Measurements from ENCODE around the gene PPFIBP1.
A peak's percentile ranks its signal among the peaks of the same experiment; 100 is the strongest.

The PPFIBP1 gene

DNA sequence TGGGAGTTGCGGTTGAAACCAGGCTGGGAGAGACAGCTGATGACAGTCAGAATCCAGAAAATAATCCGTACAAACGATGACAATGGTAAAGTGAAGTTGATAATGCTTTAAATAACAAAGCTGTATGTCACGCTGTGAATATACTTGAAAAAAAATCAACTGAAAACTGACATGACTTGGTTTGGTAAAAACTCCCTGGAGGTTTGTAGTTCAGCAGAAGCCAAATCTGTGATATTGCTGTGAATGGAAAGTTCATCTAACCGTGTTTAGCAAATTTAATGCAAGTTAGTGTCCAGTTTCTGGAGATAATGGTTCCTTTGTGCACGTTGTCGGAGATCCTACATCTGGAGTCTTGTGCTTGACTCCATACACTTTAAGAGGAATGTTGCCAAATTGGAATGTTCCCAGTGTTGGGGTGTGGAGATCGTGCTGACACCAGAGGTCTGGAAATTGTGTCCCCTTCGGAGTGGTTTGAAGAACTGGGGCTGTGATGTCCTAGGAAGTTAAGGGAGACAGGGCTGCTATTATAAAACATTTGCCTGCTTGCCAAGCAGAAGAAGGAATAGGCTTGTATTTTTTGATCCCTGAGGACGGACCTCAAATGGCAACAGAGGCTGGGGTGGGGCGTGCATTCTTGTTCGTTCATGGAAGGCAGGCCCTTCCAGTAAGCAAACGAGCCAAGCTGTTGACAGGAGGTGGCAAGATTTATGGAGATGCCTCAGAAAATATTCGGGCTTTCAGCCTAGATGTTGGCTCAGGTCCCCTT, 30.6 kb downstream of the PPFIBP1 start:
- no peaks in the 10 kb centered on the region for H3K27me3 Mint-ChIP-seq
- DNase-seq (no peak), ATAC-seq (replicated peaks) (peak; percentile 19 to 57)
- peak overlapping the region; percentile 47 for H3K27ac Mint-ChIP-seq
- peaks cover 46 to 61% of the 10 kb centered on the region in 2 donors for H3K4me1 Mint-ChIP-seq
- H3K36me3 Mint-ChIP-seq: peaks cover 0 to 6% of the 10 kb centered on the region in 2 donors
- no peaks in the 10 kb centered on the region for H3K9me3 Mint-ChIP-seq
- H3K4me3 Mint-ChIP-seq: peak overlapping the region; percentile 66 to 74

DNA sequence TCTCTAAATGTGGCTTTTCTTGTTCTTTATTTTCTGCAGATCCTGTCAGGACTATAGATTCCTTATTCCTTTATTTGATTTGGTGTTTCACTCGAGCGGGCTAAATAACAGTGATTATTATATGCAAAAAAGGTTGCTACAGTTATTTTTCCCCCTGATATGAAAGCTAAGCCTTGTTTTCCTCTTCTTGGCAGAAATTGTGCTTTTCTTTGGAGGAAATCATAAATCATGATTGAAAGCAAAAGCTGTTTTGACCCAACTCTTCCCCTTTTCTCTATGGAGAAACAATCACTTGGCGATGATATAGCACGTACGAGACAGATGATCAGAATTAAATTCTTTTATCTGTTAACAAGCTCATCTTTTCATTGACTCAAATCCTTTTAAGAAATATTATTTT, 31.4 kb downstream of the PPFIBP1 start:
- Mint-ChIP-seq H3K9me3 (no peaks in the 10 kb centered on the region), H3K27me3 (no peaks in the 10 kb centered on the region), H3K27ac (no peak overlapping the region), H3K4me3 (peak overlapping the region; percentile 66 to 74), H3K4me1 (peaks cover 45 to 57% of the 10 kb centered on the region in 2 donors), H3K36me3 (peaks cover 0 to 6% of the 10 kb centered on the region in 2 donors)
- ATAC-seq (replicated peaks): no peak
- no peak for DNase-seq

DNA sequence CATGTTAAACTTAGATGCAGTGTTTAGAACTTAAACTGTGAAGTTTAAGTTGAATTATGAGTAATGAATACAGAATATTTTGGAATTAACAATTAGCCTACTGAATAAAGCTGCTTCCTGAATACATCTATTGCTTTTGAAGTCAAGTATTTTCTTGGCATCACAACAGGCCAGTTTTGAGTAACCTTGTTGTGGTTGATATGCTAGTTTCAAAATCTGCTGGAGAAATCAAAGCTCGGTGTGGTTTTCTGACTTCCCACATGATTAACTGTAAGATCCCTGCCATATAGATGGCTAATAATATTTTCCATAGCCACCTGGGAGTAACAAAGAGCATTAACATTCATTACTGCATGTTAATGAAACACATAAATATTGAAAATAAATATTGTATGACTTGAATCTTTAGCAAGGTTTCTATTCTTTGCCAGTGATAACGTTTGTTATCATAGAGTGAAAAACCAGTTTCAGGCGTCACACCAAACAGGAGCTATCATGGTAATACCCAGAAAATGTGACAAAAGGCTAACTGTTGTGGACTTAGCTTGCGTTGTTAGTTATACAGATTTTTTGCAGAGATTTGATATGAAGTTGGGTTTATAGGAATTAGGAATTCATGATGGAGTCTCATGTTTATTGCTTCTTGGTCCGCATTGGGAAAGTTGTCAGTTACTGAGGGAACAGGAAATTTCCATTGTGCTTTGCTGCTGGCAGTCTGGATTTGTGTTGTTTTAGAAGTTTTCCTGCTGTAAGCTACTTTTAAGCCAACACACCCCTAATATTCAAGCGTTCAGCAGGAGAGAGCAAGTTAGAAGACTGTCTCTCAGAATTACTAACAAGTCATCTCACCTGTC, 32.1 kb downstream of the PPFIBP1 start:
- Mint-ChIP-seq H3K36me3 (peaks cover 0 to 6% of the 10 kb centered on the region in 2 donors), H3K27me3 (no peaks in the 10 kb centered on the region), H3K9me3 (no peaks in the 10 kb centered on the region), H3K4me3 (no peak overlapping the region), H3K27ac (no peak overlapping the region), H3K4me1 (peaks cover 42 to 56% of the 10 kb centered on the region in 2 donors)
- ATAC-seq (replicated peaks): peak in 1 of 2 donors; percentile 57
- DNase-seq: no peak

DNA sequence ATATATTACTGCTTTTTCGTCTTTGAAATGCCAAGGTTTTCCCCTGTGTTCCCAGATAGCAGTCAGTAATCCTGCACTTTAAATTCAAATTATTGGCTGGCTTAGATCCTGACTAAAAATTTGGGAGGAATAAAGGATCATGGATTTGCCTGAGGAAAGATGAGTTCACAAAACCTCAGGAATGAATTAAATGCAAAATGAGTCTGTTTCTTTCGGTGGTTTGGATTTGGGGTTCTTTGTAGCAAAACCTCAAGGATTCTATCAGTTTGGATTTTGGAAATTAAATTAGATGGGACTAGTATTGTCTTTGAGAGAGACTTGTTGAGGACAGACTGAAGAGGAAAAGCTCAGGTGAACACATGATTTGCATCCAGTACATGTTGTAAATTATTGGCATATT, 36.1 kb downstream of the PPFIBP1 start:
- DNase-seq (no peak), ATAC-seq (replicated peaks) (no peak)
- Mint-ChIP-seq H3K36me3 (peaks cover 0 to 2% of the 10 kb centered on the region in 2 donors), H3K4me1 (peaks cover 25 to 42% of the 10 kb centered on the region in 2 donors), H3K27me3 (no peaks in the 10 kb centered on the region), H3K4me3 (no peak overlapping the region), H3K27ac (no peak overlapping the region), H3K9me3 (no peaks in the 10 kb centered on the region)

DNA sequence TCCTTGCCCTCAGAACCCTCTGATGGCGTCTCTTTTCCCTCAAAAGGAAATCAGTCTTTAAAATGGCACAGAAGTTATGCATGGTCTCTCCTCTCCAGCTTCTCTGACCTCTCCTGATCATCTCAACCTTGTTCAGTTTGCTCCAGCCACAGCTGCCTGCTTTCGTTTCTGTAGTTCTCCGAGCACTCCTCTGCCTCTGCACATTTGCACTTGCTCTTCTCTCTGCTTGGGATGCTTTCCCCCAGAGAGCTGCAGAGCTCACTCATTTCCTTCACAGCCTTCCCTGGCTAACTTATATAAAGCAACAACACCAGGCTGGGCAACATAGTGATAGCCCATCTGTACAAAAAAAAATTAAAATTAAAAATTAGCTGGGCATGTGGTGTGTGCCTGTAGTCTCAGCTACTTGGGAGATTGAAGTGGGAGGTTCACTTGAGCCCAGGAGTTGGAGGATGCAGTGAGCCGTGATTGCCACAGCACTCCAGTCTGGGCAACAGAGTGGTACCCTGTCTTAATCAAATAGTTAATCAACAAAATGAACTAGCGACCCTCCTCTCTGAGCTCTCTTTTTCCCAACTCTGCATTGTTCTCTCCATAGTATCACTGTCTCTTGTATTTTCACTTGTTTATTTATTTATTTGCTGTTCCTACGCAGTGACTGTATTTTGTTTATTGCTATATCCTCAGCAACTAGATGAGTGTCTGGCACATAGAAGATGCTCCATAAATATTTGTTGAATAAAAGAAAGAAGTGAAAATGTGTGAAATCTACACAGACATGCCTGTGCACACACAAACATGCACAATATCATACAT, 37.7 kb downstream of the PPFIBP1 start:
- H3K27ac Mint-ChIP-seq: peak overlapping the region; percentile 0
- no peaks in the 10 kb centered on the region for H3K9me3 Mint-ChIP-seq
- peak overlapping the region in 1 of 2 donors; percentile 22 for H3K4me3 Mint-ChIP-seq
- H3K27me3 Mint-ChIP-seq: no peaks in the 10 kb centered on the region
- DNase-seq (no peak), ATAC-seq (replicated peaks) (no peak)
- H3K36me3 Mint-ChIP-seq: peaks cover 0 to 2% of the 10 kb centered on the region in 2 donors
- peaks cover 20 to 39% of the 10 kb centered on the region in 2 donors for H3K4me1 Mint-ChIP-seq

DNA sequence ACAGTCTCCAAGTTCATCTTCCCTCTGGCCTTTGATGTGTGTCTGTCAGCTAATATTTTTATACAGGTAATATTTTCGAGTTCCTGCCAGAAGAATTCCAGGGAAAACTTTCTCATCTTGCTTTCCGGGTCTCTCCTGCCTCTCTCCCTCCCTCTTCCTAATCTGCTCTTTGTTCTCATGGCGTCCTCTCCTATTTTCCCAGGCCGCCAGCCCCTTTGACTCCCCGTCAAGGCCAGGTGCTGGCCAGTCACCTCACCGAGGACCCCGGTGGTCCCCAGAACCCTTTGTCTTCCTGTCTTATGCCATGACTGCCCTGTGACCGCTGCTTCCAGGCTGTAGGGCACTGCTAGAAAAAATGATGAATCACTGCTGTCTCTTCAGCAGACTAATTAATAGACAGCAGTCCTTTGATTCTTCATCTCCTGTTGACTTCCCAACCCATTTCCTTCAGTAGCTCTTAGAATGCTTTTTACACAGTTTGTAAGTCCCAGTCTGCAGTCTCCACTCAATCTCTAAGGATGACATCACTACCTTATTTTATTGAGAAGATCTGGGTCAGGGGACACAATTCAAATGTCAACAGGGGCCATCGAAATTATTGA, 40.7 kb downstream of the PPFIBP1 start:
- H3K4me3 Mint-ChIP-seq: no peak overlapping the region
- H3K27me3 Mint-ChIP-seq: no peaks in the 10 kb centered on the region
- DNase-seq (no peak), ATAC-seq (replicated peaks) (no peak)
- no peak overlapping the region for H3K27ac Mint-ChIP-seq
- H3K9me3 Mint-ChIP-seq: no peaks in the 10 kb centered on the region
- peaks cover 13 to 42% of the 10 kb centered on the region in 2 donors for H3K4me1 Mint-ChIP-seq
- H3K36me3 Mint-ChIP-seq: peaks cover 0 to 2% of the 10 kb centered on the region in 2 donors

DNA sequence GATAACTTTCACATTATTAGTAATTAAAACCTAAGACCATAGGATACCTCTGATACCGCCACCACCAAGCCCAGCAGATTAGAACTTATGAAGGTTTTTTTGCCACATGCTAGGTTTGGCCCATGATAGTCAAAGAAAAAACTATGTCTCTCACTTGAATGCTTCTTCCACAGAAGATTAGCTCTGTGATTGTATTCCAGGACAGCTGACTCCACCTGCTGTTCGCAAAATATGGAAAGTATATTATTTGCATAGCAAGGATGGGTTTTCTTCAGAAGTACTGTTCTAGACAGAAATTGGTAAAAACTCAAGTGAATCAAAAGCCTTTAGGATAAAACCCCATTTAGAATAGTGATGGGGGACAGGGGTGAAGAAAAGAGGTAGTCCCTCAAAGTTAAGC, 42.2 kb downstream of the PPFIBP1 start:
- Mint-ChIP-seq H3K4me3 (no peak overlapping the region), H3K4me1 (peaks cover 11 to 37% of the 10 kb centered on the region in 2 donors), H3K27ac (no peak overlapping the region), H3K36me3 (peaks cover 0 to 2% of the 10 kb centered on the region in 2 donors), H3K9me3 (no peaks in the 10 kb centered on the region), H3K27me3 (no peaks in the 10 kb centered on the region)
- no peak for DNase-seq
- no peak for ATAC-seq (replicated peaks)

DNA sequence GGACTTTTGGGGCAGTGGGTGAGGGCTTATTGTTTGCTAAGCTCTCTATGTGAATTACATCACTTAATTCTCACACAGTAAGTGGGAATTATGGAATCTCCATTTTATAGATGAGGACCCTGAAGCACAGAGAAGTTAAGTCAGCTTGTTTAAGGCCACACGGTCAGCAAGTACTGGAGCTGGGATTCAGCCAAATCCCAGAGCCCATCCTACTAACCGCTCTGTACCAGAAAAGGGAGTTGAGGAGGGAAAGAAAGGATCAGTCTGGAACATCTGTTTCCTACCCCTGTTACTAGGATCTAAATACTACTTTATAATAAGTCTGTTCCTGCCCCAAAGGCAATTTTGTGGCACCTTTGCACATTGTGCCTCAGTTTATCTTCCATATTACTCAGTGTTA, 42.6 kb downstream of the PPFIBP1 start:
- ATAC-seq (replicated peaks) (no peak), DNase-seq (no peak)
- Mint-ChIP-seq H3K36me3 (peaks cover 0 to 2% of the 10 kb centered on the region in 2 donors), H3K27me3 (no peaks in the 10 kb centered on the region), H3K4me3 (no peak overlapping the region), H3K9me3 (no peaks in the 10 kb centered on the region), H3K27ac (no peak overlapping the region), H3K4me1 (peaks cover 7 to 33% of the 10 kb centered on the region in 2 donors)

DNA sequence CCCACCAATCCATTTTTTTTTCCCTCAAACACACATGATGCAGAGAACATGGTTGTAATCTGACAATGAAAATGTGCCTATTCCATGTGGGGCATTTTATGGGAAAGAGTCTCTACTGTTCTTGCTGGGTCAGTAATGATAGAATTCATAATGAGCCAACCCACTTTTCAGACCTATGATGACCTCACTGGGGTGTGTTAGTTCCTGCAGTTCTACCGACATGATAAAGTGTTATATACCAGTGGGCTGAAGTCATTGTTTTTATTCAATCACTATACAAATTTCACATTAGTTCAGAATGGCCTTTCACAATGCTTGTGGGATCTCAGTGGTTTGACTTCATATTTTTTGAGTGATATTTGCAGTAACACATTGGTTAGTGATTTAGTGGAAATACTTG, 47.5 kb downstream of the PPFIBP1 start:
- no peak for ATAC-seq (replicated peaks)
- no peak for DNase-seq
- no peak overlapping the region for H3K4me3 Mint-ChIP-seq

DNA sequence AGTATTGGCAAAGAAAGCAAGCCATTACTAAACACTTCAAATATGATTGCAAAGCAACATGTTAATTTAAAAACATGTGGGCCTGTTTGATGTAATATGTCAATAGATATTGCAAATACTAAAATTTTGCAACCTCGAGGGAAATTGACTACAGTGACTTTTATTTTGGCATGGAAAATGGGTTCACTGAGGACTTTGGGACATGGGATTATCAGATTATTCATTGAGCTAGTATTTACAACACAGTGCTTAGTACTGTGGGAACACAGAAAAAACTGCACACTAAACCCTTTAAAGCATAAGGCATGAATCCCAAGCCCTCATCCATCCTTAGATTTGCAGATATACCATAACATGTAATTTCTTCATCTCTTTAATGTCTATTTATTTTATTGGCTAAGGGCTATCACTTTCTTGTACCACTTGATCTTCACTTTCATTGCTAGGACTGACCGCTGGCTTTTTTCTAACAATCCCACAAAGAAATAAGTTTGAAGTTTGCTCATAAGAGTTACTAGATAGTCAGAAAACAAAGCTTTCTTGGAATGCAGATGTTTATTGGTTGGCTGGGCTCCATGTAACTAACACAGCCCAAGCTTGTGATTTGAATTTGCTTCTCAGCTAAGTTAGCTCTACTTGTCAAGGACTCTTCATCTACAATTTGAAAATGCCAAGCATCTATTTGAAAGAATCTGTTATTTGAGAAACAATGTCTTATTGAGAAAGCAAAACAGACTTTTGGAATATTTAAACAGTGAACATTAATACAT, 48.7 kb downstream of the PPFIBP1 start:
- H3K4me3 Mint-ChIP-seq: no peak overlapping the region
- H3K36me3 Mint-ChIP-seq: peaks cover 0 to 2% of the 10 kb centered on the region in 2 donors
- ATAC-seq (replicated peaks): no peak
- no peaks in the 10 kb centered on the region for H3K9me3 Mint-ChIP-seq
- peaks cover 13 to 35% of the 10 kb centered on the region in 2 donors for H3K4me1 Mint-ChIP-seq
- no peak overlapping the region for H3K27ac Mint-ChIP-seq
- H3K27me3 Mint-ChIP-seq: no peaks in the 10 kb centered on the region
- no peak for DNase-seq

More for the DNA sequence above, 47.5 kb downstream of the PPFIBP1 start:
- Mint-ChIP-seq H3K36me3 (no peaks in the 10 kb centered on the region), H3K4me1 (peaks cover 8 to 29% of the 10 kb centered on the region in 2 donors), H3K27ac (no peak overlapping the region), H3K27me3 (no peaks in the 10 kb centered on the region), H3K9me3 (no peaks in the 10 kb centered on the region)

DNA sequence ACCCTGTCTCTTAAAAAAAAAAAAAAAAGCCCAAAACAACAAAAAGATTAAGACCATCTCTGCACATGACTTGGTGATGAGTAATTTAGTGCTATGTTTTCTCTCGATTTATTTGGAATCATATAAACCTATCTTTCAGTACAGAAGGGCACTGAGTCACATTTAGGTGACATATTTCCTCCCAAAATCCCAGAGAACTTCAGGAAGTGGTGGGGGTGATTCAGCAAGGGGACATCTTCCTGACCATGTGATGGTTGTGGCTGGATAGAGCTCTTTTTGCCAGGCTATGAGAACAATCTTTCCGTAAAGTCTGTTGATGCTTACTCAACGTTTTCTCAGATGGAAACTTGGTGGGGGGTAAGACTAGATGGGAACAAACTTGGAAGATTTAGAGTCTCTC, 50.0 kb downstream of the PPFIBP1 start:
- no peak for DNase-seq

DNA sequence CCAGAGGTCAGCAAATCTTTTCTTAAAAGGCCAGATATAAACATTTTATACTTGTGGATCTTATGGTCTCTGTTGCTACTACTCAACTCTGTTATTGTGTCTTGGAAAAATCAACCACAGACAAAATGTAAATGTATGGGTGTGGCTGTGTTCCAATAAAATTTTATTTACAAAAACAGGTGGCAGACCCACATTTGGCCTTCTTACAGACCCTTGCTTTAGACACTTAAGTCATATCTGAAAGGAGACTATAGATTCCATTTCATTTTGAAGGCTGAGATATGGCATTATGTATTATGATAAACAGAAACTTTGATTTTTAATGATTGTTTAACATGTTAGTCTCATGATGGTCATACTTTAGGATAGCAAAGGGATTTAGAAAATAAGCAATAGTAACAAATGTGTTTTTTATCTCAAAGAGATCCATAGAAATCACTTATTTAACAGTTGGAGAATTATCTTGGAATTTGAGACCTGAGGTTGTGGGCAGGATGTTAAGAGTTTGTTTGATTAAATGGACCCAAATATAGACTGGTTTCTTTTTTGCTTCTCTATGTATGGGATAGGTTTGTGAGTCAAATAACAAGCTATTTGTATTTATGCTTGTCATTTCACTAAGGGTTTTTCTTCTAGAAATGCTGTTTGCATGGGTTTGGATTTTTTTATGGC, 51.2 kb downstream of the PPFIBP1 start:
- H3K4me1 Mint-ChIP-seq: peaks cover 26 to 51% of the 10 kb centered on the region in 2 donors
- no peak for ATAC-seq (replicated peaks)
- no peaks in the 10 kb centered on the region for H3K27me3 Mint-ChIP-seq
- peak overlapping the region in 1 of 2 donors; percentile 60 for H3K4me3 Mint-ChIP-seq
- H3K9me3 Mint-ChIP-seq: no peaks in the 10 kb centered on the region
- H3K27ac Mint-ChIP-seq: peak overlapping the region; percentile 20
- H3K36me3 Mint-ChIP-seq: peaks cover 14 to 21% of the 10 kb centered on the region in 2 donors
- no peak for DNase-seq

More for the DNA sequence above, 50.0 kb downstream of the PPFIBP1 start:
- H3K9me3 Mint-ChIP-seq: no peaks in the 10 kb centered on the region
- peaks cover 7 to 12% of the 10 kb centered on the region in 2 donors for H3K36me3 Mint-ChIP-seq
- ATAC-seq (replicated peaks): no peak
- H3K4me1 Mint-ChIP-seq: peaks cover 21 to 45% of the 10 kb centered on the region in 2 donors
- H3K27ac Mint-ChIP-seq: no peak overlapping the region
- H3K27me3 Mint-ChIP-seq: no peaks in the 10 kb centered on the region
- H3K4me3 Mint-ChIP-seq: no peak overlapping the region

DNA sequence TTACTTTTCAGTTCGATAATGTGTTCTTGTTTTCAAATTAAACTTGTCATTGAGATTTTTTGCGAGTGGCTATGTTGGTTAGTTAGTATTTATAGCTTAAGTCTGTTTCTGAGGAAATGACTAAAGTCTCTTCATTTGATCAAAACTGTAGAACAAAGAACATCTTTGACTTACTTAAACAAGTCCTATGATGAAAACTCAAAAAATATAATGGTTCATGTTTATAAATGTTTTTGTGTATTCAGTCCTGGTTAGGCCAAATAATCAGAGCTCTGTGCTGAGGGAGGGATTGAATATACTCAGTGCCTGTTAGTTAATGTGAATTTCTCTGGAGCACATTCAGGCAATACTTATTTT, 51.7 kb downstream of the PPFIBP1 start:
- Mint-ChIP-seq H3K27me3 (no peaks in the 10 kb centered on the region), H3K27ac (peak overlapping the region; percentile 20), H3K4me3 (peak overlapping the region in 1 of 2 donors; percentile 60), H3K4me1 (peaks cover 27 to 55% of the 10 kb centered on the region in 2 donors), H3K9me3 (no peaks in the 10 kb centered on the region), H3K36me3 (peaks cover 14 to 21% of the 10 kb centered on the region in 2 donors)
- ATAC-seq (replicated peaks) (no peak), DNase-seq (no peak)
